Natural killer cell (primary cell): ENCODE data around the gene ZNF683. TPM values are rescaled to one million over a fixed set of nuclear protein-coding genes. Genes with fewer than 3 reads are reported as not detected.
A peak's percentile ranks its signal among the peaks of the same experiment; 100 is the strongest.

Source experiments
- ATAC-seq, 3 donors: fragments of 150-1000 bp in 2 of 3; fragments of 200-7000 bp in 1 of 3; cut with Tn5 transposase; 1 replicate in 1 of 3; 2 replicates in 2 of 3; pipeline ENCODE4 v1.10.0; 2021; ENCODE audit warnings: mild to moderate bottlenecking in 2 of 3, moderate library complexity in 2 of 3
- DNase-seq, 2 donors: peaks; one replicate each; pipeline versions ENCODE4 v3.0.0 to v3.0.0-alpha.2; 2013 to 2021; ENCODE audit warnings: mixed read lengths in 1 of 2
- H3K27ac ChIP-seq: one replicate; pipeline ENCODE4 v1.5.1; 2013; ENCODE audit warnings: mild to moderate bottlenecking, low read length
- H3K27me3 ChIP-seq: one replicate; pipeline ENCODE4 v1.6.1; 2013; ENCODE audit warnings: low read length; ENCODE audit not compliant: control insufficient read depth, insufficient read depth
- H3K36me3 ChIP-seq: one replicate; pipeline ENCODE4 v1.6.1; 2013; ENCODE audit warnings: low read length; ENCODE audit not compliant: control insufficient read depth, insufficient read depth
- H3K4me1 ChIP-seq: one replicate; pipeline ENCODE4 v1.6.1; 2013; ENCODE audit warnings: low read length; ENCODE audit not compliant: control insufficient read depth, insufficient read depth
- H3K4me3 ChIP-seq: one replicate; pipeline ENCODE4 v1.5.1; 2013; ENCODE audit warnings: low read length
- H3K9me3 ChIP-seq: one replicate; pipeline ENCODE4 v1.6.1; 2013; ENCODE audit warnings: low read length; ENCODE audit not compliant: control insufficient read depth, insufficient read depth
- H3K27ac Mint-ChIP-seq, 2 donors: one replicate each; pipeline ENCODE4 v1.8.0; 2022; ENCODE audit warnings: mild to moderate bottlenecking in 2 of 2, mixed read lengths in 2 of 2, moderate library complexity in 1 of 2
- H3K27me3 Mint-ChIP-seq, 2 donors: one replicate each; pipeline ENCODE4 v1.8.0; 2022; ENCODE audit warnings: low read depth in 2 of 2, mixed read lengths in 2 of 2
- H3K36me3 Mint-ChIP-seq: one replicate; pipeline ENCODE4 v1.8.0; 2022; ENCODE audit warnings: mixed read lengths
- H3K4me1 Mint-ChIP-seq, 2 donors: one replicate each; pipeline ENCODE4 v1.8.0; 2022; ENCODE audit warnings: mixed read lengths in 2 of 2
- H3K4me3 Mint-ChIP-seq: one replicate; pipeline ENCODE4 v1.8.0; 2022; ENCODE audit warnings: mild to moderate bottlenecking, moderate library complexity, mixed read lengths
- H3K9me3 Mint-ChIP-seq, 2 donors: one replicate each; pipeline ENCODE4 v1.8.0; 2022; ENCODE audit warnings: mixed read lengths in 2 of 2
- WGBS: methylation state at CpG from one replicate; pipeline ENCODE4 v1.1.7; 2013; ENCODE audit warnings: missing lambda C conversion rate; ENCODE audit not compliant: insufficient coverage; 5-methylcytosine and 5-hydroxymethylcytosine counted together
- intact Hi-C: fragments of 100-400 bp; cut with micrococcal nuclease; formaldehyde crosslinking; loops from one replicate; pipeline ENCODE4 v1.14.2; 2022
- total RNA-seq, 4 donors: library from RNA; stranded (reverse); fragments of 120-200 nt in 1 of 4; gene quantifications; one replicate each; pipeline versions ENCODE4 v1.2.3 to v1.2.4, GENCODE V29; 2013 to 2022
- TF ChIP-seq, protein P1 (sequence below): fragments of 200-600 bp; IDR thresholded peaks from one replicate; pipeline ENCODE4 v1.8.0; 2022; ENCODE audit warnings: antibody characterized with exemption

Gene ZNF683
- total RNA-seq, 3 donors from 2014 or later (not counting 1 experiment from before 2014, with no cell fraction given): 9.6 to 38.2 (median 19.7) TPM

- WGBS: 75% methylated on average over 27 of the region's 27 CpGs
- Histone ChIP-seq H3K4me3 (no peak overlapping the region), H3K36me3 (no peaks in the 10 kb centered on the region), H3K9me3 (no peaks in the 10 kb centered on the region), H3K27ac (no peak overlapping the region), H3K4me1 (peaks cover 48% of the 10 kb centered on the region), H3K27me3 (peaks cover 32% of the 10 kb centered on the region)
- intact Hi-C loops: loop anchor here (10.0 kb wide), 1 partner anchor 54 kb away; the partner anchor contains the start of gene LIN28A
- Mint-ChIP-seq H3K4me3 (peak overlapping the region; percentile 77), H3K36me3 (no peaks in the 10 kb centered on the region), H3K27ac (no peak overlapping the region), H3K4me1 (peaks cover 45 to 48% of the 10 kb centered on the region in 2 donors), H3K9me3 (no peaks in the 10 kb centered on the region), H3K27me3 (peaks cover 60 to 65% of the 10 kb centered on the region in 2 donors)
- TF ChIP-seq, protein P1, sequence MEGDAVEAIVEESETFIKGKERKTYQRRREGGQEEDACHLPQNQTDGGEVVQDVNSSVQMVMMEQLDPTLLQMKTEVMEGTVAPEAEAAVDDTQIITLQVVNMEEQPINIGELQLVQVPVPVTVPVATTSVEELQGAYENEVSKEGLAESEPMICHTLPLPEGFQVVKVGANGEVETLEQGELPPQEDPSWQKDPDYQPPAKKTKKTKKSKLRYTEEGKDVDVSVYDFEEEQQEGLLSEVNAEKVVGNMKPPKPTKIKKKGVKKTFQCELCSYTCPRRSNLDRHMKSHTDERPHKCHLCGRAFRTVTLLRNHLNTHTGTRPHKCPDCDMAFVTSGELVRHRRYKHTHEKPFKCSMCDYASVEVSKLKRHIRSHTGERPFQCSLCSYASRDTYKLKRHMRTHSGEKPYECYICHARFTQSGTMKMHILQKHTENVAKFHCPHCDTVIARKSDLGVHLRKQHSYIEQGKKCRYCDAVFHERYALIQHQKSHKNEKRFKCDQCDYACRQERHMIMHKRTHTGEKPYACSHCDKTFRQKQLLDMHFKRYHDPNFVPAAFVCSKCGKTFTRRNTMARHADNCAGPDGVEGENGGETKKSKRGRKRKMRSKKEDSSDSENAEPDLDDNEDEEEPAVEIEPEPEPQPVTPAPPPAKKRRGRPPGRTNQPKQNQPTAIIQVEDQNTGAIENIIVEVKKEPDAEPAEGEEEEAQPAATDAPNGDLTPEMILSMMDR: no peak
- ATAC-seq (no peak), DNase-seq (no peak)
Observed at GRCh38 chr1:26360807-26361604, 11.5 kb downstream of the ZNF683 start.

- Histone ChIP-seq H3K27ac (no peak overlapping the region), H3K4me1 (peaks cover 52% of the 10 kb centered on the region), H3K27me3 (peaks cover 29% of the 10 kb centered on the region), H3K4me3 (peak overlapping the region; percentile 20), H3K9me3 (no peaks in the 10 kb centered on the region), H3K36me3 (no peaks in the 10 kb centered on the region)
- Mint-ChIP-seq H3K27me3 (peaks cover 63 to 69% of the 10 kb centered on the region in 2 donors), H3K9me3 (no peaks in the 10 kb centered on the region), H3K4me3 (peak overlapping the region; percentile 70), H3K4me1 (peaks cover 50 to 52% of the 10 kb centered on the region in 2 donors), H3K36me3 (no peaks in the 10 kb centered on the region), H3K27ac (peak overlapping the region in 1 of 2 donors; percentile 62)
- 4% methylated on average over 67 of the region's 67 CpGs for WGBS
- intact Hi-C loops: loop anchor here (10.0 kb wide), 1 partner anchor 55 kb away; the partner anchor contains the start of gene LIN28A
- TF ChIP-seq, protein P1: no peak
- DNase-seq (peak in 1 of 2 donors; percentile 67), ATAC-seq (peak; percentile 28 to 58 (median 53))
Observed at GRCh38 chr1:26359981-26360806, 12.4 kb downstream of the ZNF683 start.

DNA sequence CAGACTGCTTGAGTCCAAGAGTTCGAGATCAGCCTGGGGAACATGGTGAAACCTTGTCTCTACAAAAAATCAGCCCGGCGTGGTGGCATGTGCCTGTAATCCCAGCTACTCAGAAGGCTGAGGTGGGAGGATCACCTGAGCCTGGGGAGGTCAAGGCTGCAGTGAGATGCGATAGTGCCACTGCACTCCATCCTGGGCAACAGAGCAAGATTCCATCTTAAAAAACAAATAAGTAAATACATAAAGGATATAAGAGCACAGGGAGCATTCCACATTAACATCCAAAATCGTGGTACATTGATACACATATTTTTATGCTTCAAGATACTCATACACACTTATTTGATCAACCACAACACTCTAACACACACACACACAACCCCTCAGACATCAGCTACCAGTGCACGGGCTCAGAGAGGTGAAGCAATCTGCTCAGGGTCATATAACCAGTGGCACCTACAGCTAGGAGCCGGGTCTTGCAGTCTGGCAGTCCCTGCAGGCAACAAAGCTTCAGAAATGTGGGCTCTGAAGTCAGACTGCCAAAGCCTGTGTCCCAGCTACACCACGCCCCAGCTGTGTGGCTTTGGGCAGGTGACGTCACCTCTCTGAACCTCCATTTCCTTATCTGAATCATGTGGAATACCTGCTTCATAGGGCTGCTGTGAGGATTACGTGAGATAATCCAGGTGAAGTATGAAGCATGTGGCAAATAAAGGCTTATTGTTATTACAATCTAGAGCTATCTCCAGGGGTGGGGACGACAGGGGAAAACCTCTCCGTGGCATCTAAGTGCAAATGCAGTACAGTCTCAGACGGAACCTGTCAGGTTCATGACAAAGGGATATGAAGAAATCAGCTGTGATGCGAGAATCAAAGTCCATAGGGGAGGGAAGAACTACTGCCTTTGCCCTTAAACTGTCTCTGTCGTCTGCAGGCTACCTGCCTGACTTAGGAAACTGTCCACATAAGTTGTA lies 13.9 kb downstream of the ZNF683 start:
- intact Hi-C loops: no loop called here
- peaks cover 37% of the 10 kb centered on the region for H3K4me1 ChIP-seq
- no peaks in the 10 kb centered on the region for H3K36me3 ChIP-seq
- 70% methylated on average over 14 of the region's 15 CpGs for whole genome bisulfite sequencing
- ATAC-seq (peak in 2 of 3 donors; percentile 15 to 33), DNase-seq (peak in 1 of 2 donors; percentile 89)
- H3K27me3 Mint-ChIP-seq: peaks cover 48 to 57% of the 10 kb centered on the region in 2 donors
- no peaks in the 10 kb centered on the region for H3K36me3 Mint-ChIP-seq
- H3K4me1 Mint-ChIP-seq: peaks cover 37 to 38% of the 10 kb centered on the region in 2 donors
- no peaks in the 10 kb centered on the region for H3K9me3 ChIP-seq
- peak overlapping the region; percentile 35 for H3K4me3 Mint-ChIP-seq
- H3K27me3 ChIP-seq: peaks cover 28% of the 10 kb centered on the region
- TF ChIP-seq, protein P1: no peak
- H3K9me3 Mint-ChIP-seq: no peaks in the 10 kb centered on the region
- no peak overlapping the region for H3K27ac ChIP-seq
- no peak overlapping the region for H3K4me3 ChIP-seq
- no peak overlapping the region for H3K27ac Mint-ChIP-seq
